ENCODE measurements around the gene B4GALT1. TPM values are rescaled to one million over a fixed set of nuclear protein-coding genes. Genes with fewer than 3 reads are reported as not detected.

B4GALT1 gene
- total and polyA plus RNA-seq, 4 donors = 27.2 to 130 (median 86.2) TPM

GRCh38 chr9:33180526-33181184 is 13.5 kb upstream of the B4GALT1 start:
- H3K9ac ChIP-seq (ENCODE audit: insufficient read depth in 1 of 2, low read length in 2 of 2) = no peak overlapping the region
- WGBS, 2 donors = 83 to 84% methylated on average over 8 of the region's 8 CpGs
- no peak for ATAC-seq (ENCODE audit: insufficient read depth, low FRiP score)
- H3K4me3 ChIP-seq = no peak overlapping the region
- H3K27ac ChIP-seq (ENCODE audit: low read depth in 1 of 2, low read length in 1 of 2) = peak overlapping the region in 1 of 2 donors; percentile 24
- DNase-seq = no peak
- no peak for TF ChIP-seq CTCF (IDR thresholded peaks at IDR 0.05; ENCODE audit: control extremely low read depth, extremely low read depth)
- H3K9me3 ChIP-seq (ENCODE audit: control insufficient read depth in 4 of 4, insufficient read depth in 3 of 4, low read length in 3 of 4) = no peaks in the 10 kb centered on the region
- no peaks in the 10 kb centered on the region for H3K27me3 ChIP-seq (ENCODE audit: control insufficient read depth in 3 of 3, insufficient read depth in 3 of 3, low read length in 2 of 3)
- peaks cover 0 to under 1% (median 0%) of the 10 kb centered on the region in 5 donors for H3K4me1 ChIP-seq (ENCODE audit: control insufficient read depth in 5 of 5, insufficient read depth in 5 of 5, low read length in 5 of 5)
- no peaks in the 10 kb centered on the region for H3K36me3 ChIP-seq (ENCODE audit: control insufficient read depth in 4 of 4, insufficient read depth in 4 of 4, low read length in 4 of 4)

GRCh38 chr9:33178972-33179697 is 12.0 kb upstream of the B4GALT1 start:
- no peak for ATAC-seq (ENCODE audit: insufficient read depth, low FRiP score)
- WGBS, 2 donors = 87 to 96% methylated on average over 3 of the region's 3 CpGs
- H3K9me3 ChIP-seq (ENCODE audit: control insufficient read depth in 4 of 4, insufficient read depth in 3 of 4, low read length in 3 of 4) = no peaks in the 10 kb centered on the region

GRCh38 chr9:33177639-33178038 is 10.5 kb upstream of the B4GALT1 start:
- ATAC-seq (ENCODE audit: insufficient read depth, low FRiP score) = no peak
- H3K4me3 ChIP-seq = no peak overlapping the region
- peaks cover 0 to 3% (median 0%) of the 10 kb centered on the region in 5 donors for H3K4me1 ChIP-seq (ENCODE audit: control insufficient read depth in 5 of 5, insufficient read depth in 5 of 5, low read length in 5 of 5)
- H3K27ac ChIP-seq (ENCODE audit: low read depth in 1 of 2, low read length in 1 of 2) = no peak overlapping the region
- no peaks in the 10 kb centered on the region for H3K36me3 ChIP-seq (ENCODE audit: control insufficient read depth in 4 of 4, insufficient read depth in 4 of 4, low read length in 4 of 4)
- no peak overlapping the region for H3K9ac ChIP-seq (ENCODE audit: insufficient read depth in 1 of 2, low read length in 2 of 2)
- no peaks in the 10 kb centered on the region for H3K9me3 ChIP-seq (ENCODE audit: control insufficient read depth in 4 of 4, insufficient read depth in 3 of 4, low read length in 3 of 4)
- no peak for DNase-seq
- no peaks in the 10 kb centered on the region for H3K27me3 ChIP-seq (ENCODE audit: control insufficient read depth in 3 of 3, insufficient read depth in 3 of 3, low read length in 2 of 3)
- TF ChIP-seq CTCF (IDR thresholded peaks at IDR 0.05; ENCODE audit: control extremely low read depth, extremely low read depth) = no peak

More at GRCh38 chr9:33178972-33179697, 12.0 kb upstream of the B4GALT1 start:
- TF ChIP-seq CTCF (IDR thresholded peaks at IDR 0.05; ENCODE audit: control extremely low read depth, extremely low read depth) = no peak
- no peak for DNase-seq
- no peaks in the 10 kb centered on the region for H3K27me3 ChIP-seq (ENCODE audit: control insufficient read depth in 3 of 3, insufficient read depth in 3 of 3, low read length in 2 of 3)
- no peak overlapping the region for H3K27ac ChIP-seq (ENCODE audit: low read depth in 1 of 2, low read length in 1 of 2)
- H3K4me3 ChIP-seq = no peak overlapping the region
- H3K9ac ChIP-seq (ENCODE audit: insufficient read depth in 1 of 2, low read length in 2 of 2) = no peak overlapping the region
- H3K36me3 ChIP-seq (ENCODE audit: control insufficient read depth in 4 of 4, insufficient read depth in 4 of 4, low read length in 4 of 4) = no peaks in the 10 kb centered on the region
- no peaks in the 10 kb centered on the region for H3K4me1 ChIP-seq (ENCODE audit: control insufficient read depth in 5 of 5, insufficient read depth in 5 of 5, low read length in 5 of 5)
